Esophagus squamous epithelium (tissue), 5 donors: Measurements from ENCODE around the gene VPS36. TPM values are rescaled to one million over a fixed set of nuclear protein-coding genes. Genes with fewer than 3 reads are reported as not detected.

Source experiments
- DNase-seq: peaks from one replicate; lab custom pipeline; 2025; lab: John Stamatoyannopoulos, UW
- H3K27ac ChIP-seq, 4 donors: fragments of 200-600 bp; sonication (generic); one replicate each; pipeline ENCODE4 v1.5.1; 2016 to 2019; ENCODE audit warnings: mild to moderate bottlenecking in 1 of 4
- H3K27me3 ChIP-seq, 4 donors: fragments of 200-600 bp; sonication (generic); 1 replicate in 3 of 4; 2 replicates in 1 of 4; pipeline versions ENCODE4 v1.5.1 to v1.6.0; 2017 to 2021; ENCODE audit warnings: antibody characterized with exemption in 1 of 4
- H3K36me3 ChIP-seq, 3 donors: fragments of 200-600 bp; sonication (generic); one replicate each; pipeline ENCODE4 v1.5.1; 2016 to 2019
- H3K4me1 ChIP-seq, 3 donors: fragments of 200-600 bp; sonication (generic); one replicate each; pipeline ENCODE4 v1.5.1; 2017 to 2019
- H3K4me3 ChIP-seq, 4 donors: fragments of 200-600 bp; sonication (generic); 1 replicate in 3 of 4; 2 replicates in 1 of 4; pipeline ENCODE4 v1.5.1; 2016 to 2019; ENCODE audit warnings: mild to moderate bottlenecking in 2 of 4, moderate library complexity in 1 of 4
- H3K9me3 ChIP-seq, 3 donors: fragments of 200-600 bp; sonication (generic); one replicate each; pipeline ENCODE4 v1.5.1; 2016 to 2019
- POLR2A ChIP-seq, 4 donors: fragments of 450-650 bp; IDR thresholded peaks; one replicate each; pipeline ENCODE4 v1.6.1; 2017; ENCODE audit warnings: antibody characterized with exemption in 4 of 4, mild to moderate bottlenecking in 4 of 4, moderate library complexity in 3 of 4
- WGBS, 2 donors: methylation state at CpG; one replicate each; pipeline ENCODE4 v1.1.5; 2018; 5-methylcytosine and 5-hydroxymethylcytosine counted together
- intact Hi-C: fragments of 100-400 bp; cut with DNase I; formaldehyde crosslinking; loops from one replicate; pipeline ENCODE4 v1.15.0; 2022
- total RNA-seq, 4 donors: library from RNA; depleted of rRNA; stranded (reverse); fragments of >200 nt; gene quantifications; one replicate each; pipeline ENCODE4 v1.1.0, GENCODE V29; 2016
- TF ChIP-seq, protein P1 (sequence below), 6 experiments: fragments of 450-650 bp in 4 of 6; fragments of 200-600 bp in 2 of 6; sonication (generic) in 2 of 6; IDR thresholded peaks; one replicate each; pipeline ENCODE4 v1.5.1; 2016 to 2019; ENCODE audit warnings: antibody characterized with exemption in 6 of 6, mild to moderate bottlenecking in 4 of 6, moderate library complexity in 4 of 6
- donor health status: DM: yes; HTN: yes; CAD: no.

VPS36 gene
- total RNA-seq, 4 donors from 2014 or later: 36.6 to 61.2 (median 46.2) TPM

DNA sequence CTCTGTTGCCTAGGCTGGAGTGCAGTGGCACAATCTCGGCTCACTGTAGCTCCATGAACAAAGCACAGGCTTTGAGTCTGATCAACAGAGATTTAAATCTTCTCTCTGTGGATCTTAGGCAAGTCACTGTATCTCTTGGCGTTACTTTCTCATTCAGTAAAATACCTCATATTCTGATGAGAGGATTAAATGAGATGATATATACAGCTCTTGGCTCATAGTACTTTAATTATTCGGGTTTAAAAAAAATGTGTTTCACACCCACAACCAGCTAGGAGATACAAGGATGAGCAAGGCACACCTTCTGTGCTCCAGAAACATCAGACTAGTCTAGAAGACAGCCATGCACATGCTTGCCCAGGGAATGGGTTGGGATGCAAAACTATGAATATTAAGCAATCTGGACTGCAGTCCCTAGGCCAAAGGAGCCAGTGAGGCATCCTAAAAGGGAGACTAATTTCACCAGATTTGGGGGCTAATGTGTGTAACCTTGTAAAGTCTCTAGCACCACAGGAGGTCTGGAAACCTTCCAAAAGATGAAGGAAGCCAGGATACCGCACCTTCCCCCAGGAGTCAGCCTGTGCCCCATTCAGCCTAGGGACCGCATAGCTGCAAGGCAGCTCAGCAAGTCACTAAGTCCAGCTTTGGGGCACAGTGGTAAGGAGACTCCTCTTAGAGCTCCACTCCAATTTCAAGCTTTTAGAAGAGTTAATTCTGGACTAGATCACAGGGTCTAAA lies 2.5 kb downstream of the VPS36 start:
- TF ChIP-seq, protein P1, sequence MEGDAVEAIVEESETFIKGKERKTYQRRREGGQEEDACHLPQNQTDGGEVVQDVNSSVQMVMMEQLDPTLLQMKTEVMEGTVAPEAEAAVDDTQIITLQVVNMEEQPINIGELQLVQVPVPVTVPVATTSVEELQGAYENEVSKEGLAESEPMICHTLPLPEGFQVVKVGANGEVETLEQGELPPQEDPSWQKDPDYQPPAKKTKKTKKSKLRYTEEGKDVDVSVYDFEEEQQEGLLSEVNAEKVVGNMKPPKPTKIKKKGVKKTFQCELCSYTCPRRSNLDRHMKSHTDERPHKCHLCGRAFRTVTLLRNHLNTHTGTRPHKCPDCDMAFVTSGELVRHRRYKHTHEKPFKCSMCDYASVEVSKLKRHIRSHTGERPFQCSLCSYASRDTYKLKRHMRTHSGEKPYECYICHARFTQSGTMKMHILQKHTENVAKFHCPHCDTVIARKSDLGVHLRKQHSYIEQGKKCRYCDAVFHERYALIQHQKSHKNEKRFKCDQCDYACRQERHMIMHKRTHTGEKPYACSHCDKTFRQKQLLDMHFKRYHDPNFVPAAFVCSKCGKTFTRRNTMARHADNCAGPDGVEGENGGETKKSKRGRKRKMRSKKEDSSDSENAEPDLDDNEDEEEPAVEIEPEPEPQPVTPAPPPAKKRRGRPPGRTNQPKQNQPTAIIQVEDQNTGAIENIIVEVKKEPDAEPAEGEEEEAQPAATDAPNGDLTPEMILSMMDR (IDR thresholded peaks at IDR 0.05): no peak
- no peak for TF ChIP-seq POLR2A (IDR thresholded peaks at IDR 0.05)
- intact Hi-C loops: no loop called here

DNA sequence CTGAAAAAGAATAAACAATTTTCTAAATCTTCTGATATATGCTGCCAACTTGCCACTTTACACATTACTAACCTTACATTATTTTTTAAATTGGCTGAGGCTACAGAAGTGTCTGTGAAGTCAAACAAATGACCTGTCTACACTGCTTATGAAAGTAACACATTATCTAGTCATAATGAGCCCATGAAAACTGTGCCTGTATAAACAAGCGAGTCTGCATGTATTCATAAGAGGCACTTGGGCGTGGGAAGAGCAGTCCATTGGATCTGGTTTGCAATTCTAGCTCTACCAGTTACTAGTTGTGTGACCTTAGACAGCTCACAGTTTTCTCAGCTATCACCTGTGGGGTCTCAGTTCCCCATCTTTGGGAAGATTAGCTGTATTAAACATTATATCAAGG lies 3.1 kb downstream of the VPS36 start:
- H3K4me1 ChIP-seq: peaks cover 17 to 64% (median 26%) of the 10 kb centered on the region in 3 donors
- H3K27me3 ChIP-seq: no peaks in the 10 kb centered on the region
- H3K9me3 ChIP-seq: no peaks in the 10 kb centered on the region
- peak overlapping the region in 1 of 4 donors; percentile 12 for H3K4me3 ChIP-seq
- intact Hi-C loops: no loop called here
- TF ChIP-seq, protein P1 (IDR thresholded peaks at IDR 0.05): no peak
- no peak for TF ChIP-seq POLR2A (IDR thresholded peaks at IDR 0.05)
- no peak for DNase-seq
- H3K27ac ChIP-seq: peak overlapping the region; percentile 45 to 99 (median 95)
- 21 to 28% methylated on average over 2 of the region's 2 CpGs for WGBS, 2 donors
- H3K36me3 ChIP-seq: peaks cover 0 to 21% (median 0%) of the 10 kb centered on the region in 3 donors

More for the DNA sequence above, 2.5 kb downstream of the VPS36 start:
- WGBS, 2 donors: 40 to 47% methylated on average over 4 to 5 of the region's 5 CpGs
- Histone ChIP-seq H3K4me3 (peak overlapping the region in 2 of 4 donors; percentile 75 to 93), H3K27me3 (no peaks in the 10 kb centered on the region), H3K4me1 (peaks cover 17 to 64% (median 26%) of the 10 kb centered on the region in 3 donors), H3K36me3 (peaks cover 0 to 20% (median 0%) of the 10 kb centered on the region in 3 donors), H3K9me3 (no peaks in the 10 kb centered on the region), H3K27ac (peak overlapping the region; percentile 45 to 99 (median 95))
- DNase-seq: no peak

DNA sequence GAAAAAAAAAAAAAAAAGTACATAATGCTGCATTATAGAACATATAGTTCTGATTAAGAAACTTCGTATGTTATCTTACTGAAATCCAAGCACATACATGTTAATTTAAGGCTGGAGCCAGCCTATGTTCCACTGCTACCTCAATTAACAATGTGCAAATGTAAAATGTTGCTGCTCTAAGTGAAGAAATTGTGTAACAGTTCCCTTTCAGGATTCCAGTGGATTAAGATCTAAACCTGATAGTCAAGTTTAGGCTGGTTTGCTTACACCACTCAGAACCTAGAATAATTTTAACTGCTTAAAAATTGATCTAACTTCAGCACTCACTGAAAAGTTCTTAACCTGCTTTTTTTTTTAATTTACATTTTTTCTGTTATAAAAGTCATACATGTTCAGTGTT lies 4.2 kb downstream of the VPS36 start:
- TF ChIP-seq, protein P1 (IDR thresholded peaks at IDR 0.05): no peak
- TF ChIP-seq POLR2A (IDR thresholded peaks at IDR 0.05): no peak
- Histone ChIP-seq H3K4me1 (peaks cover 17 to 68% (median 26%) of the 10 kb centered on the region in 3 donors), H3K27ac (peak overlapping the region in 3 of 4 donors; percentile 91 to 99 (median 99)), H3K9me3 (no peaks in the 10 kb centered on the region), H3K4me3 (no peak overlapping the region), H3K27me3 (no peaks in the 10 kb centered on the region), H3K36me3 (peaks cover 0 to 31% (median 0%) of the 10 kb centered on the region in 3 donors)
- WGBS, 2 donors: 21 to 63% methylated on average over 1 of the region's 1 CpG
- DNase-seq: no peak
- intact Hi-C loops: no loop called here

DNA sequence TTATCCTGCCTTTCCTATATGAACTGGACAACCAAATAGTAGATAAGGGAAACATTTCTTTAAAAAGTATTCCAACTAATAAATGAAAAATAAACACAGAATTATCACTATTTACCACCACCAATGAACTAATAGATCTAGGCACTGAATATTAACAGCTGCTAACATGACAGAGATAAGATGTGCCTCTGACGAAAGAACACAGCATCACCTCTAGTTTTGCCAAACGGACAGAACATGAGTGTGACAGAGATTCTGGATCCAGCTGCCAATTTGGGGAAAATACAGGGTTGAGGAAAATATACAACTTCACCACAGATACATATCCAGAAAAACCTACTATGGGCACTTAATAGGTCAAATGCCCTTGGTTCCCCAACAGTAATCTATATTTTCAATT lies 18.0 kb downstream of the VPS36 start:
- Histone ChIP-seq H3K36me3 (peaks cover 4 to 98% (median 7%) of the 10 kb centered on the region in 3 donors), H3K27ac (no peak overlapping the region), H3K9me3 (no peaks in the 10 kb centered on the region), H3K4me3 (no peak overlapping the region), H3K27me3 (no peaks in the 10 kb centered on the region), H3K4me1 (peaks cover 0 to 30% (median 0%) of the 10 kb centered on the region in 3 donors)
- intact Hi-C loops: no loop called here
- DNase-seq: no peak
- TF ChIP-seq, protein P1 (IDR thresholded peaks at IDR 0.05): no peak
- TF ChIP-seq POLR2A (IDR thresholded peaks at IDR 0.05): no peak
- WGBS, 2 donors: 89 to 90% methylated on average over 2 of the region's 2 CpGs

DNA sequence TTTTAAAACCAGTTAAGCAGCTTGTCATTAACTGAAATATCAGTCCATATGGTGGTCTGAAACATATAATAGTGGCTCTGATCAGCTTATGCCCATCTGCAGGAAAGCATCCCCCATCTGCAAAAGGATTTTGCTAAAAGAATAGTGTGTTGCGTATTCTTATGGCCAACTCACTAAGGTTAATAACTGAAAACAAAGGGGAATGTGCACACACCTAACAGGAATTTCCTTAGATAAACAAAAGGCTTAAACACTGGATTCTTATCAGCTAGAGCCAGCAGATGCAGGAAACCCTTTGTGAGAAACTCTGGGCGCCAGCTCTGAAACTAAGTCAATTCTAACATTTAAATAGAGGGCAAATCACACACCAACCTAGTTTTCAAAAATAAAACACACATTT lies 22.1 kb downstream of the VPS36 start:
- H3K36me3 ChIP-seq: peaks cover 14 to 98% (median 18%) of the 10 kb centered on the region in 3 donors
- intact Hi-C loops: no loop called here
- no peak overlapping the region for H3K4me3 ChIP-seq
- H3K27me3 ChIP-seq: no peaks in the 10 kb centered on the region
- no peaks in the 10 kb centered on the region for H3K9me3 ChIP-seq
- DNase-seq: no peak
- 63% methylated on average over 2 of the region's 2 CpGs for WGBS, 2 donors
- TF ChIP-seq, protein P1 (IDR thresholded peaks at IDR 0.05): no peak
- no peak for TF ChIP-seq POLR2A (IDR thresholded peaks at IDR 0.05)
- peaks cover 0 to 19% (median 0%) of the 10 kb centered on the region in 3 donors for H3K4me1 ChIP-seq
- no peak overlapping the region for H3K27ac ChIP-seq
